Esophagus muscularis mucosa (tissue), 4 donors: Measurements from ENCODE around the gene APOL4. TPM values are rescaled to one million over a fixed set of nuclear protein-coding genes. Genes with fewer than 3 reads are reported as not detected.
A peak's percentile ranks its signal among the peaks of the same experiment; 100 is the strongest.

Source experiments
- DNase-seq: peaks from one replicate; pipeline ENCODE4 v3.0.0-alpha.2; 2017; ENCODE audit errors: extremely low spot score
- H3K27ac ChIP-seq, 4 donors: fragments of 200-600 bp; sonication (generic); replicated peaks in 1 of 4; 1 replicate in 3 of 4; 2 replicates in 1 of 4; pipeline ENCODE4 v1.5.1; 2016 to 2019; ENCODE audit warnings: mild to moderate bottlenecking in 1 of 4
- H3K27me3 ChIP-seq, 4 donors: fragments of 200-600 bp; sonication (generic); one replicate each; pipeline versions ENCODE4 v1.5.1 to v1.6.0; 2016 to 2019
- H3K36me3 ChIP-seq, 4 donors: fragments of 200-600 bp; sonication (generic); one replicate each; pipeline ENCODE4 v1.5.1; 2016 to 2019
- H3K4me1 ChIP-seq, 4 donors: fragments of 200-600 bp; sonication (generic); one replicate each; pipeline ENCODE4 v1.5.1; 2016 to 2019
- H3K4me3 ChIP-seq, 4 donors: fragments of 200-600 bp; sonication (generic); 1 replicate in 2 of 4; 2 replicates in 2 of 4; pipeline ENCODE4 v1.5.1; 2016 to 2019; ENCODE audit warnings: mild to moderate bottlenecking in 4 of 4, moderate library complexity in 1 of 4
- H3K9me3 ChIP-seq, 4 donors: fragments of 200-600 bp; sonication (generic); 1 replicate in 3 of 4; 2 replicates in 1 of 4; pipeline ENCODE4 v1.5.1; 2016 to 2019
- CTCF ChIP-seq, 3 experiments: fragments of 200-600 bp in 2 of 3; fragments of 450-650 bp in 1 of 3; sonication (generic) in 2 of 3; IDR thresholded peaks; one replicate each; pipeline ENCODE4 v1.5.1; 2017 to 2019; ENCODE audit warnings: antibody characterized with exemption in 3 of 3, mild to moderate bottlenecking in 2 of 3, moderate library complexity in 1 of 3
- EP300 ChIP-seq: sonication (generic); formaldehyde crosslinking; IDR thresholded peaks from one replicate; pipeline ENCODE4 v1.6.1; 2017; ENCODE audit warnings: antibody characterized with exemption
- POLR2A ChIP-seq: fragments of 450-650 bp; IDR thresholded peaks from one replicate; pipeline ENCODE4 v1.6.1; 2017; ENCODE audit warnings: antibody characterized with exemption, moderate library complexity, mild to moderate bottlenecking, low read depth
- POLR2AphosphoS5 ChIP-seq, 2 donors: sonication (generic); formaldehyde crosslinking; IDR thresholded peaks; one replicate each; pipeline ENCODE4 v1.6.1; 2017; ENCODE audit warnings: antibody characterized with exemption in 2 of 2
- WGBS: methylation state at CpG from one replicate; pipeline ENCODE4 v1.1.5; 2018; 5-methylcytosine and 5-hydroxymethylcytosine counted together
- intact Hi-C: fragments of 100-400 bp; cut with DNase I; formaldehyde crosslinking; loops from one replicate; pipeline ENCODE4 v1.15.1; 2023
- total RNA-seq, 4 donors: library from RNA; depleted of rRNA; stranded (reverse); fragments of >200 nt; gene quantifications; one replicate each; pipeline versions ENCODE4 v1.1.0 to v1.2.1, GENCODE V29; 2016

APOL4 gene
- total RNA-seq, 4 donors from 2014 or later, result 0.19 to 24.7 (median 1.6) TPM

- intact Hi-C loops, result loop anchor here (5.0 kb wide), 1 partner anchor 33 kb away; no protein-coding TSS in a partner anchor
- Histone ChIP-seq H3K4me1 (peaks cover 22 to 28% (median 24%) of the 10 kb centered on the region in 4 donors), H3K27ac (peak overlapping the region; percentile 51 to 73 (median 66)), H3K9me3 (no peaks in the 10 kb centered on the region), H3K36me3 (no peaks in the 10 kb centered on the region), H3K4me3 (no peak overlapping the region), H3K27me3 (no peaks in the 10 kb centered on the region)
- TF ChIP-seq EP300, result no peak
- TF ChIP-seq CTCF (IDR thresholded peaks at IDR 0.05), result no peak
- no peak for TF ChIP-seq POLR2A
- no peak for TF ChIP-seq POLR2AphosphoS5 (IDR thresholded peaks at IDR 0.05)
- 72% methylated on average over 4 of the region's 5 CpGs for whole genome bisulfite sequencing
- DNase-seq, result no peak
Observed at GRCh38 chr22:36244522-36245391, 43.1 kb upstream of the APOL4 start.

GRCh38 chr22:36243986-36244385 lies 42.4 kb upstream of the APOL4 start:
- DNase-seq, result no peak
- Histone ChIP-seq H3K27ac (peak overlapping the region; percentile 51 to 73 (median 66)), H3K9me3 (no peaks in the 10 kb centered on the region), H3K4me3 (no peak overlapping the region), H3K4me1 (peaks cover 26 to 32% (median 27%) of the 10 kb centered on the region in 4 donors), H3K36me3 (no peaks in the 10 kb centered on the region), H3K27me3 (no peaks in the 10 kb centered on the region)
- WGBS, result 86% methylated on average over 5 of the region's 5 CpGs
- intact Hi-C loops, result loop anchor here (5.0 kb wide), 1 partner anchor 33 kb away; no protein-coding TSS in a partner anchor
- TF ChIP-seq POLR2AphosphoS5 (IDR thresholded peaks at IDR 0.05), result no peak
- TF ChIP-seq EP300, result no peak
- TF ChIP-seq POLR2A, result no peak
- no peak for TF ChIP-seq CTCF (IDR thresholded peaks at IDR 0.05)

- peak within 1 kb of the TSS; percentile 60 to 70 (median 60) for H3K4me3 ChIP-seq
- DNase-seq, result peak; percentile 96
- TF ChIP-seq POLR2A, result peak; percentile 59
- peak; percentile 77 to 78 (median 77) for TF ChIP-seq CTCF (IDR thresholded peaks at IDR 0.05)
- no peak for TF ChIP-seq EP300
- TF ChIP-seq POLR2AphosphoS5 (IDR thresholded peaks at IDR 0.05), result peak; percentile 96
- no peaks in the 10 kb centered on the region for H3K36me3 ChIP-seq
- peaks cover 47 to 63% (median 62%) of the 10 kb centered on the region in 4 donors for H3K4me1 ChIP-seq
- intact Hi-C loops, result loop anchor here (5.0 kb wide), 2 partner anchors 38 to 42 kb away; no protein-coding TSS in a partner anchor
- WGBS, result 16% methylated on average over 13 of the region's 13 CpGs
- H3K27ac ChIP-seq, result peak within 1 kb of the TSS; percentile 85 to 90 (median 88)
- H3K27me3 ChIP-seq, result no peaks in the 10 kb centered on the region
- no peaks in the 10 kb centered on the region for H3K9me3 ChIP-seq
Observed at GRCh38 chr22:36239401-36240171, 38.0 kb upstream of the APOL4 start, which contains the start of gene APOL2. TSS of gene APOL2 (minus strand) at chr22:36239527. CDS start at chr22:36233162, 6,365 bp downstream.

- Histone ChIP-seq H3K4me3 (peak overlapping the region; percentile 60 to 70 (median 60)), H3K27ac (peak overlapping the region; percentile 85 to 90 (median 88)), H3K27me3 (no peaks in the 10 kb centered on the region), H3K36me3 (peaks cover 0 to 1% (median 0%) of the 10 kb centered on the region in 4 donors), H3K9me3 (no peaks in the 10 kb centered on the region), H3K4me1 (peaks cover 42 to 63% (median 62%) of the 10 kb centered on the region in 4 donors)
- intact Hi-C loops, result loop anchor here (5.0 kb wide), 1 partner anchor 42 kb away; no protein-coding TSS in a partner anchor
- no peak for DNase-seq
- WGBS, result 0% methylated on average over 4 of the region's 4 CpGs
- no peak for TF ChIP-seq EP300
- TF ChIP-seq POLR2A, result no peak
- TF ChIP-seq CTCF (IDR thresholded peaks at IDR 0.05), result no peak
- no peak for TF ChIP-seq POLR2AphosphoS5 (IDR thresholded peaks at IDR 0.05)
Observed at GRCh38 chr22:36239150-36239400, 37.5 kb upstream of the APOL4 start.
